ENCODE data around the gene LACTBL1.
"Not testable (repeated sequence)": the region's sequence is repeated elsewhere in the genome, so short reads cannot be mapped to it uniquely, and the experiment has no call there.

The LACTBL1 gene

GRCh38 chr1:22997528-22997927 is 24.9 kb upstream of the LACTBL1 start:
- H3K36me3 Mint-ChIP-seq (ENCODE audit: low read depth); H3K4me1 Mint-ChIP-seq (ENCODE audit: low read depth); H3K27me3 Mint-ChIP-seq (ENCODE audit: low read depth); H3K4me3 Mint-ChIP-seq; DNase-seq (ENCODE audit: low spot score); H3K27ac Mint-ChIP-seq: not testable (repeated sequence)
- peaks cover 12% of the 10 kb centered on the region for H3K9me3 Mint-ChIP-seq

- Mint-ChIP-seq H3K4me1 (ENCODE audit: low read depth) (no peaks in the 10 kb centered on the region), H3K9me3 (peaks cover 12% of the 10 kb centered on the region), H3K4me3 (no peak overlapping the region), H3K36me3 (ENCODE audit: low read depth) (no peaks in the 10 kb centered on the region), H3K27ac (no peak overlapping the region), H3K27me3 (ENCODE audit: low read depth) (peaks cover 3% of the 10 kb centered on the region)
- DNase-seq (ENCODE audit: low spot score), result no peak
Observed at GRCh38 chr1:22995774-22996173, 23.1 kb upstream of the LACTBL1 start.

- H3K4me1 Mint-ChIP-seq (ENCODE audit: low read depth); H3K4me3 Mint-ChIP-seq; DNase-seq (ENCODE audit: low spot score); H3K36me3 Mint-ChIP-seq (ENCODE audit: low read depth); H3K27me3 Mint-ChIP-seq (ENCODE audit: low read depth); H3K27ac Mint-ChIP-seq: not testable (repeated sequence)
- peaks cover 12% of the 10 kb centered on the region for H3K9me3 Mint-ChIP-seq
Observed at GRCh38 chr1:22993220-22993795, 20.6 kb upstream of the LACTBL1 start.

GRCh38 chr1:22992384-22992783 is 19.7 kb upstream of the LACTBL1 start:
- H3K27me3 Mint-ChIP-seq (ENCODE audit: low read depth), result peaks cover 10% of the 10 kb centered on the region
- not testable (repeated sequence) for H3K4me1 Mint-ChIP-seq (ENCODE audit: low read depth); DNase-seq (ENCODE audit: low spot score); H3K36me3 Mint-ChIP-seq (ENCODE audit: low read depth); H3K4me3 Mint-ChIP-seq; H3K27ac Mint-ChIP-seq
- H3K9me3 Mint-ChIP-seq, result peaks cover 12% of the 10 kb centered on the region

GRCh38 chr1:22983944-22984343 is 11.3 kb upstream of the LACTBL1 start:
- no peaks in the 10 kb centered on the region for H3K4me1 Mint-ChIP-seq (ENCODE audit: low read depth)
- no peaks in the 10 kb centered on the region for H3K36me3 Mint-ChIP-seq (ENCODE audit: low read depth)
- peaks cover 12% of the 10 kb centered on the region for H3K27me3 Mint-ChIP-seq (ENCODE audit: low read depth)
- H3K27ac Mint-ChIP-seq, result no peak overlapping the region
- H3K4me3 Mint-ChIP-seq, result no peak overlapping the region
- no peaks in the 10 kb centered on the region for H3K9me3 Mint-ChIP-seq
- no peak for DNase-seq (ENCODE audit: low spot score)

GRCh38 chr1:22980471-22980790 is 7.8 kb upstream of the LACTBL1 start:
- not testable (repeated sequence) for H3K36me3 Mint-ChIP-seq (ENCODE audit: low read depth); H3K27ac Mint-ChIP-seq; H3K4me3 Mint-ChIP-seq; DNase-seq (ENCODE audit: low spot score); H3K4me1 Mint-ChIP-seq (ENCODE audit: low read depth); H3K9me3 Mint-ChIP-seq
- H3K27me3 Mint-ChIP-seq (ENCODE audit: low read depth), result peaks cover 15% of the 10 kb centered on the region

- DNase-seq (ENCODE audit: low spot score), result no peak
- H3K27ac Mint-ChIP-seq, result no peak overlapping the region
- no peaks in the 10 kb centered on the region for H3K36me3 Mint-ChIP-seq (ENCODE audit: low read depth)
- no peaks in the 10 kb centered on the region for H3K9me3 Mint-ChIP-seq
- no peak overlapping the region for H3K4me3 Mint-ChIP-seq
- no peaks in the 10 kb centered on the region for H3K4me1 Mint-ChIP-seq (ENCODE audit: low read depth)
- peaks cover 19% of the 10 kb centered on the region for H3K27me3 Mint-ChIP-seq (ENCODE audit: low read depth)
Observed at GRCh38 chr1:22978299-22978698, 5.6 kb upstream of the LACTBL1 start.

GRCh38 chr1:22976461-22977243 is 4.0 kb upstream of the LACTBL1 start:
- H3K36me3 Mint-ChIP-seq (ENCODE audit: low read depth), result no peaks in the 10 kb centered on the region

GRCh38 chr1:22976127-22976460 is 3.4 kb upstream of the LACTBL1 start:
- no peaks in the 10 kb centered on the region for H3K4me1 Mint-ChIP-seq (ENCODE audit: low read depth)
- H3K27ac Mint-ChIP-seq, result no peak overlapping the region
- H3K36me3 Mint-ChIP-seq (ENCODE audit: low read depth), result no peaks in the 10 kb centered on the region
- H3K4me3 Mint-ChIP-seq, result no peak overlapping the region
- peaks cover 28% of the 10 kb centered on the region for H3K27me3 Mint-ChIP-seq (ENCODE audit: low read depth)
- H3K9me3 Mint-ChIP-seq, result no peaks in the 10 kb centered on the region
- DNase-seq (ENCODE audit: low spot score), result no peak

More at GRCh38 chr1:22976461-22977243, 4.0 kb upstream of the LACTBL1 start:
- Mint-ChIP-seq H3K9me3 (no peaks in the 10 kb centered on the region), H3K4me3 (no peak overlapping the region), H3K27me3 (ENCODE audit: low read depth) (peaks cover 25% of the 10 kb centered on the region), H3K27ac (no peak overlapping the region), H3K4me1 (ENCODE audit: low read depth) (no peaks in the 10 kb centered on the region)
- peak; percentile 32 for DNase-seq (ENCODE audit: low spot score)

GRCh38 chr1:22975694-22976093 is 3.0 kb upstream of the LACTBL1 start:
- Mint-ChIP-seq H3K27ac (no peak overlapping the region), H3K4me3 (no peak overlapping the region), H3K9me3 (no peaks in the 10 kb centered on the region), H3K36me3 (ENCODE audit: low read depth) (no peaks in the 10 kb centered on the region), H3K27me3 (ENCODE audit: low read depth) (peaks cover 28% of the 10 kb centered on the region), H3K4me1 (ENCODE audit: low read depth) (no peaks in the 10 kb centered on the region)
- no peak for DNase-seq (ENCODE audit: low spot score)

GRCh38 chr1:22971611-22972405 is 858 bp downstream of the LACTBL1 start:
- no peaks in the 10 kb centered on the region for H3K36me3 Mint-ChIP-seq (ENCODE audit: low read depth)
- peaks cover 39% of the 10 kb centered on the region for H3K27me3 Mint-ChIP-seq (ENCODE audit: low read depth)
- no peak overlapping the region for H3K27ac Mint-ChIP-seq

GRCh38 chr1:22971161-22971560 is 1.5 kb downstream of the LACTBL1 start:
- Mint-ChIP-seq H3K9me3 (no peaks in the 10 kb centered on the region), H3K4me1 (ENCODE audit: low read depth) (no peaks in the 10 kb centered on the region), H3K4me3 (no peak overlapping the region), H3K27ac (no peak overlapping the region), H3K36me3 (ENCODE audit: low read depth) (no peaks in the 10 kb centered on the region), H3K27me3 (ENCODE audit: low read depth) (peaks cover 41% of the 10 kb centered on the region)
- DNase-seq (ENCODE audit: low spot score), result no peak

More at GRCh38 chr1:22971611-22972405, 858 bp downstream of the LACTBL1 start:
- DNase-seq (ENCODE audit: low spot score), result no peak
- Mint-ChIP-seq H3K4me3 (no peak overlapping the region), H3K9me3 (no peaks in the 10 kb centered on the region), H3K4me1 (ENCODE audit: low read depth) (no peaks in the 10 kb centered on the region)

- H3K9me3 Mint-ChIP-seq, result no peaks in the 10 kb centered on the region
- peaks cover 41% of the 10 kb centered on the region for H3K27me3 Mint-ChIP-seq (ENCODE audit: low read depth)
- no peaks in the 10 kb centered on the region for H3K36me3 Mint-ChIP-seq (ENCODE audit: low read depth)
- H3K27ac Mint-ChIP-seq, result no peak overlapping the region
- no peak overlapping the region for H3K4me3 Mint-ChIP-seq
- no peaks in the 10 kb centered on the region for H3K4me1 Mint-ChIP-seq (ENCODE audit: low read depth)
- DNase-seq (ENCODE audit: low spot score), result no peak
Observed at GRCh38 chr1:22970096-22970495, 2.6 kb downstream of the LACTBL1 start.

GRCh38 chr1:22969304-22969709 is 3.4 kb downstream of the LACTBL1 start:
- H3K4me1 Mint-ChIP-seq (ENCODE audit: low read depth), result no peaks in the 10 kb centered on the region
- H3K27me3 Mint-ChIP-seq (ENCODE audit: low read depth), result peaks cover 43% of the 10 kb centered on the region
- H3K9me3 Mint-ChIP-seq, result no peaks in the 10 kb centered on the region
- H3K27ac Mint-ChIP-seq, result no peak overlapping the region
- no peaks in the 10 kb centered on the region for H3K36me3 Mint-ChIP-seq (ENCODE audit: low read depth)
- DNase-seq (ENCODE audit: low spot score), result no peak
- H3K4me3 Mint-ChIP-seq, result no peak overlapping the region

All from T-helper 2 cell treated with Interferon-gamma antibody and Interleukin-4, amounts not matched to agents 5 μg/mL and 100 μg/mL, for 36 hours (primary cell).